T-helper 1 cell treated with Interleukin-12 subunit alpha and Interleukin-12 subunit beta and Interleukin-4 antibody, amounts not matched to agents 30 μg/mL and 1 μg/mL, for 36 hours (primary cell): Measurements from ENCODE around the gene SKAP1.
"Not testable (repeated sequence)": the region's sequence is repeated elsewhere in the genome, so short reads cannot be mapped to it uniquely, and the experiment has no call there.

ENCODE experiments used
- H3K27ac Mint-ChIP-seq: one replicate; pipeline ENCODE4 v1.8.0; 2021; ENCODE audit warnings: mild to moderate bottlenecking, mixed read lengths
- H3K27me3 Mint-ChIP-seq: one replicate; pipeline ENCODE4 v1.8.0; 2021; ENCODE audit warnings: low read depth, mixed read lengths
- H3K36me3 Mint-ChIP-seq: one replicate; pipeline ENCODE4 v1.8.0; 2021; ENCODE audit warnings: low read depth, mixed read lengths
- H3K4me1 Mint-ChIP-seq: one replicate; pipeline ENCODE4 v1.8.0; 2021; ENCODE audit warnings: low read depth, mixed read lengths
- H3K4me3 Mint-ChIP-seq: one replicate; pipeline ENCODE4 v1.8.0; 2021; ENCODE audit warnings: mild to moderate bottlenecking, moderate library complexity, mixed read lengths
- H3K9me3 Mint-ChIP-seq: one replicate; pipeline ENCODE4 v1.8.0; 2021; ENCODE audit warnings: mixed read lengths

The SKAP1 gene

DNA sequence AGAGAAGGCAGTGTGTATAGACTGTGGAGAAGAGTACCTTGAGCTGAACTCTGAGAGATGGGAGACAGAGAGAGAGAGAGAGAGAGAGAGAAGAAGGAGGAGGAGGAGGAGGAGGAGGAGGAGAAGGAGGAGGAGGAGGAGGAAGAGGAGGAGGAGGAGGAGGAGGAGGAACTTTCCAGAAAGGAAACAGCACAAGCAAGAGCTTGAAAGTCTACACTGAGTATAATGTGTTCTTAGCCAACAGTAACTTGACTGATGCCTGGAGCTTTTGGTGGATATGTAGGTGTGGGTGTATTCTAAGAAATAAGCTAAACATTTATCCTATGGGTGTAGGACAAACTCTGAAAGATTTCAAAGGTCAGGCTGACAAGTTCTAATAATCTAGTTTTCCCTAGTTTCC, 206.1 kb downstream of the SKAP1 start:
- Mint-ChIP-seq H3K27me3 (no peaks in the 10 kb centered on the region), H3K36me3 (peaks cover 2% of the 10 kb centered on the region), H3K27ac (no peak overlapping the region), H3K4me1 (peaks cover 18% of the 10 kb centered on the region), H3K9me3 (no peaks in the 10 kb centered on the region), H3K4me3 (no peak overlapping the region)

DNA sequence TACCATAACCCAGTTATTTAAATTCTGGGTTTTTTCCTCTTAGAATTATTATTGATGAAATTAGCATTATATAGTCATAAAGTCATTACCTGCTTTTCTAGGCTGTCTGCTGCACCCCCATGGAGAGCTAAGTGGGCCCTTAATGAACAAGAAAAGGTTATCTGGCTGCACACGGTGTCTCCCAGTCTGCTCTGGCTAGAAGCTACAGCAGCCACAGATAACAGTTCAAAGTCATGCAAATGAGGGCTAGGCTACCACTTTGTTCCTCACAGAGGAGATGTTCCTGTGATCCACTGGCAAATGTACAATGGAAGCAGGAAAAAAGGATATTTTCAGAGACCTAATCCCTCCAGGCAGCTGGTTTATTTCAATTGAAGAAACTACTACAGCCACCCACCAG, 210.4 kb downstream of the SKAP1 start:
- Mint-ChIP-seq H3K9me3 (no peaks in the 10 kb centered on the region), H3K36me3 (peaks cover 6% of the 10 kb centered on the region), H3K27ac (no peak overlapping the region), H3K4me3 (no peak overlapping the region), H3K4me1 (peaks cover 6% of the 10 kb centered on the region), H3K27me3 (no peaks in the 10 kb centered on the region)

DNA sequence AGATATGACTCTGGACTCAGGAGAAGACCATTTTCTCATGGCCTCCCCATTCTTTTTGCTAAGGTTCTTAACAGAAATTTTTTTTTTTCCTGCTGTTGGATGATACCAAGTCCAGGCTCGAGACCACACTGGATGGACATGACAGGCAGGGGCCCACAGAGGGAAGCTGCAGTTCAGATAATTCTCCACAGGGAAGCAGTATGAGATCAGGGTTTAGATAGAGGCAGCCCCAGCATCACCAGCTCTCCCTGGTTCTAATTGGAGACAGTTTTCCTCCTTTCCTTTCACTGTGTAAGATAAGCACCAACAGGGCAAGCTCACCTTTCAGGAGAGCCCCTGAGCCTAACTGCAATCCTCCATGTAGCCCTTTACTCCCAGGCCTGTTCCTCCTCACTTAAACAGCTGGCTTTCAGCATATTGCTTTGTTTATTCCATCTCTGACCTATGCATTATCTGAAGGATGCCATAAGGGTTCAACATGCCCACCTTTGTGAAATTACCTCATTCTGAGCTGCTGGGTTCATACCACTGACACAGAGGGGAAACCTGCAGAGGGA, 214.4 kb downstream of the SKAP1 start:
- Mint-ChIP-seq H3K9me3 (no peaks in the 10 kb centered on the region), H3K36me3 (peaks cover 9% of the 10 kb centered on the region), H3K27me3 (no peaks in the 10 kb centered on the region)

DNA sequence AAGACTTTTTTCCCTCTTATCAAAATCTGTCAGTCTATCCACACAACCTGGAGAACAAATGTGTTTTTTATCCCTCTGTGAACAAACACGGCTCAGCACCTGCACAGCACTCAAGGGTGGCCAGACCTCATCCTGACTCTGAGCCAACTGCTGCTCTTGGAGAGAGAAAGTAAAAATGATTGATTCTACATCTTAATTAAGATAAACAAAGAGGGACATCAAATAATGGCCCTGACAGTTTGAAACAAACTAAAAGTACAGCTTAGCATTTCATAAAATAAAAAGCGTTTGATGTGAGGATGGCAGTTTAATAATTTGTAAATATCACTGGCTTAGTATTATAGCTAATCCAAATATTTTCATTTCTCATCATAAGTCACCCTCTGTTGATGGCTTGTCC, 216.2 kb downstream of the SKAP1 start:
- Mint-ChIP-seq H3K9me3 (no peaks in the 10 kb centered on the region), H3K36me3 (peaks cover 9% of the 10 kb centered on the region), H3K27me3 (no peaks in the 10 kb centered on the region), H3K4me1 (no peaks in the 10 kb centered on the region), H3K4me3 (no peak overlapping the region), H3K27ac (no peak overlapping the region)

More for the DNA sequence above, 214.4 kb downstream of the SKAP1 start:
- no peak overlapping the region for H3K27ac Mint-ChIP-seq
- no peak overlapping the region for H3K4me3 Mint-ChIP-seq
- no peaks in the 10 kb centered on the region for H3K4me1 Mint-ChIP-seq

DNA sequence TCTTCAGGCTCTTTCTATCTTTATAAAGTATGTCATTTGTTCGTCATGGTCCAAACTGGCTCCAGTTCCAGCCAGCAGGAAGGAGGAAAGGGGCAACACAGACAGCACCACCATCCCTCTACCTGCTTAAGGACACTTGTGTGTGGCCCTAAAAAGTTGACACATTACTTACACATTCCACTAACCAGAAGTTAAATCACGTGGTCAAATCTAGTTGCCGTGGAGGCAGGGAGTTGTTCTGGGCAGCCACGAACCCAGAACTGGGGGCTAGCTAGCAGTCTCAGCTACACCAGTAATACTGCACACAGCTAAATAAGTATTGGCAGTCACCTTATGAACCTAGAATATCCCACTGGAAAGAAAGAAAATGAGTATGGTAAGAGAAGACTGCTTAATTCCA, 218.2 kb downstream of the SKAP1 start:
- H3K27me3 Mint-ChIP-seq: no peaks in the 10 kb centered on the region
- H3K27ac Mint-ChIP-seq: no peak overlapping the region
- peaks cover 3% of the 10 kb centered on the region for H3K36me3 Mint-ChIP-seq
- H3K4me1 Mint-ChIP-seq: no peaks in the 10 kb centered on the region
- H3K4me3 Mint-ChIP-seq: no peak overlapping the region
- no peaks in the 10 kb centered on the region for H3K9me3 Mint-ChIP-seq

DNA sequence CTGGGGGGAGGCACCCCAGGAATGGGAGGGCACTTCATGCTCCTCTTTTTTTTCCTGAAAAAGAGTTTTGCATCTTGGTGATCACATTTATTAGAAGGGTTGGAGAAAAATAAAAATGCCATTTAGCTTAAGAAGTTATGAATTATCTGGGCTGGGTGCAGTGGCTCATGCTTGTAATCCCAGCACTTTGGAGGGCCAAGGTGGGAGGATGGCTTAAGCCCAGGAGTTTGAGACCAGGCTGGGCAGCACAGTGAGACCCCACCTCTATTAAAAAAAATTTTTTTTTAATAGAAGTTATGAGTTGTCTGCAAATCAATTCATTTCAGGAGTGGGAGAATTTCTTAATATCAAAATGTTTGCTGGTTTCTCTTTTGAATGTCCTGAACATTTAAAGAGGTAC, 219.0 kb downstream of the SKAP1 start:
- no peak overlapping the region for H3K4me3 Mint-ChIP-seq
- H3K9me3 Mint-ChIP-seq: no peaks in the 10 kb centered on the region
- no peak overlapping the region for H3K27ac Mint-ChIP-seq
- H3K36me3 Mint-ChIP-seq: peaks cover 3% of the 10 kb centered on the region
- H3K27me3 Mint-ChIP-seq: no peaks in the 10 kb centered on the region
- no peaks in the 10 kb centered on the region for H3K4me1 Mint-ChIP-seq

DNA sequence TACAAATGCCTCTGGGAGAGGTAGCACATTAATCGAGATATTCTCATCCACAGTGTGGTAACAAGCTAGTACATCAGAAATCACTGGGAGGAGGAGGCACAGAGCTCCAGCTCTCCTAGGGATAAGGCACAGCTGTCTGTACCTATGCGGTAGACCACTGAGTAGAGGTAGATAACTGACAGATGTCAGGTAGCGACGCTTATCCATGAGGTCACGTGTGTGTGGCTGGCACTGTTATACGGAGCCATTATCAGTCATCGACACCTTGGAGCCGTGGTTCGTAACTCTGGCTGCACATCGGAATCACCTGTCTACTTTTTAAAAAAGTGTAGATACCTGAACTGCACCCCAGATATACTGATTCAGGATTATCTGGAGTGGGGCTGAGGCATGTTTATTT, 220.0 kb downstream of the SKAP1 start:
- Mint-ChIP-seq H3K4me3 (no peak overlapping the region), H3K4me1 (peaks cover 2% of the 10 kb centered on the region), H3K9me3 (no peaks in the 10 kb centered on the region), H3K36me3 (peaks cover 6% of the 10 kb centered on the region), H3K27me3 (no peaks in the 10 kb centered on the region), H3K27ac (no peak overlapping the region)

DNA sequence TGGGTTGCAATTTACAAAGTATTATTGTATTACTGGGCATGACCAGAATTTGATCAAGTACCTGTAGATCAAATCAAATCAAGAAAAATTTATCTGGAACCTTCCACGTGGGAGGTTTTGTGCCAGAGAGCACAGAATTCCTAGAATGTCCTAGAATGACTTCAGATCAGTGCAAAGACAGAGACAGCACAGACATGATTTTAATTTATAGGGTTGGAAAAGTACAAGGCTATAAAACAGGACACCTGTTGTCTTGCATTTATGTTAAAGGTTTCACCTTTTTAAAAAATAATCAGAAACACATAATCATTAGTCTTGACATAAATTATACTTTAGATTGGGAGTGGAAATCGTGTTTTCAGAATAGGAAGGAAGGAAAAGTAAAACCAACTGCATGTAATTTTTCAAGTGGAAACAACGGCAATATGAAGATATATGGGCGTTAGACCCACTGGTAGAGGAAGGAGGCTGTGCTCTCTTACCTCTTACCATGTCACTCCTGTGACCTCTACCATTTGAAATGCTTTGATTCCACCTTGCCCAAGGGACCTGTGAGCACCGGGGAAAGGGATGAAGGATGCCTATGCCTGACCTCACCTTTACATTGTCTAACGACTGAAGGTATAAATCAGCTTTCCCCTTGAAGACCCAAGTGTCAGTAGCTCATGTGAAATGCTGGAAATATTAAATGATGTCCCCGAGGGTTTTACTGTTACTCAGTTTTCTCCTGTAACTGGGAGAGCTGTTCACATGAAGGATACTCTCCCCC, 222.1 kb downstream of the SKAP1 start:
- Mint-ChIP-seq H3K4me1 (peaks cover 2% of the 10 kb centered on the region), H3K27ac (no peak overlapping the region), H3K27me3 (no peaks in the 10 kb centered on the region), H3K9me3 (no peaks in the 10 kb centered on the region), H3K36me3 (peaks cover 3% of the 10 kb centered on the region), H3K4me3 (no peak overlapping the region)

DNA sequence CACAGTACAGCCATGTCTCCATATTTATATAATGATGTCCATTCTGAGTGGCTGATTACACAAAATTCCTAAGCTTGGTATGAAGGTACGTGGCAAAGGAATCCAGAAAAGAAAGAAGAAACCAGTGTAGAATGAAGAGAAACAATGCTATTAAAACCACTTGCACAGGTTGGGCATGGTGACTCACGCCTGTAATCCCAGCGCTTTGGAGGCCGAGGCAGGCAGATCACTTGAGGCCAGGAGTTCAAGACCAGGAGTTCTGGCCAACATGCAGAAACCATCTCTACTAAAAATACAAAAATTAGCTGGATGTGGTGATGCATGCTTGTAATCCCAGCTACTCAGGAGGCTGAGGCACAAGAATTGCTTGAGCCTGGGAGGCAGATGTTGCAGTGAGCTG, 223.0 kb downstream of the SKAP1 start:
- H3K4me1 Mint-ChIP-seq, H3K9me3 Mint-ChIP-seq, H3K36me3 Mint-ChIP-seq, H3K4me3 Mint-ChIP-seq, H3K27ac Mint-ChIP-seq, H3K27me3 Mint-ChIP-seq: not testable (repeated sequence)

DNA sequence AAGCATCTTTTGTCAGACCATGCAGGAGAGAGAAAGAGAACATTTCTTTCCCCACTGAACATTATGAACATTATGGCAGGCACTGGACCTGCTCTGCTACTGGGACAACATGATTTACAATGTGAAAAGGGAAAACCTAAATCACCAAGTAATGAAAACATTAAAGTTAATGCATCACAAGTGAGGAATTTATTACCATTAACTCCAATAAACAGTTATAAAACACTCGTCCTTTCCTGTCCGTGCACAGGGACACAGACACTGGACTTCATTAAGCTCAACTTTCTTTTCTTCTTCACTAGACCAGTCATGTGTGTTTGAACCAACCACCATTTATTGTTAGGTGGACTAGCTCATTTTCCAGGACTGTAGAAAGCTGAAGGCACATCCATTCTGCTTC, 227.1 kb downstream of the SKAP1 start:
- H3K27me3 Mint-ChIP-seq: no peaks in the 10 kb centered on the region
- no peak overlapping the region for H3K27ac Mint-ChIP-seq
- no peak overlapping the region for H3K4me3 Mint-ChIP-seq
- peaks cover 13% of the 10 kb centered on the region for H3K36me3 Mint-ChIP-seq
- H3K4me1 Mint-ChIP-seq: peaks cover 20% of the 10 kb centered on the region
- no peaks in the 10 kb centered on the region for H3K9me3 Mint-ChIP-seq

DNA sequence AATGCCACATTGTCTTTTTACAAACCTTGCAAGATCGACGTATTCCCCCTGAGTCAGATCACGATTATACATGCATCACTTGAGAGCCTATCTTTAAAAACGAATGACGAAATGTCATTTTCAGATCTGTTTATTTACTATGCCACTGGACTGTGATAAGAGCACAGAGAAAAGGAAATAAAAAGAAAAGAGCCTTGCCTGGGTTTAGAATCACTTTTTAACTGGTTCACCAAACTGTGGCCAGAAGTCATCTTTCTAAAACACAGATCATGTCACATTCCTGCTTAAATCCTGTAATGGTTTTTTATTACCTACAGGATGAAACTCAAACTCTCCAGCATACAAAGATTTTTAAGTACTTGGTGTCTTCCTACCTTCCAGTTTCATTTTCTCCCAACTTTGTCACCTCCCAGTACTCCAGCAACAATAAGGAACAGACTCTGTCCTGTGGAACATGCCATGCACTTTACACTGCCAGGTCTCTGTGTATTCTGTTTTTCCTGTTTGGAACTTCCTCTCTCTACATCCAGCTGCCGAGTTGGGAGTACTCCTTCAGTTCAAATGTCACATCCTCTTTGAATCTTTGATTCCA, 231.0 kb downstream of the SKAP1 start:
- H3K27ac Mint-ChIP-seq: no peak overlapping the region
- H3K4me3 Mint-ChIP-seq: no peak overlapping the region
- peaks cover 25% of the 10 kb centered on the region for H3K36me3 Mint-ChIP-seq
- no peaks in the 10 kb centered on the region for H3K9me3 Mint-ChIP-seq
- H3K4me1 Mint-ChIP-seq: peaks cover 37% of the 10 kb centered on the region
- H3K27me3 Mint-ChIP-seq: no peaks in the 10 kb centered on the region

DNA sequence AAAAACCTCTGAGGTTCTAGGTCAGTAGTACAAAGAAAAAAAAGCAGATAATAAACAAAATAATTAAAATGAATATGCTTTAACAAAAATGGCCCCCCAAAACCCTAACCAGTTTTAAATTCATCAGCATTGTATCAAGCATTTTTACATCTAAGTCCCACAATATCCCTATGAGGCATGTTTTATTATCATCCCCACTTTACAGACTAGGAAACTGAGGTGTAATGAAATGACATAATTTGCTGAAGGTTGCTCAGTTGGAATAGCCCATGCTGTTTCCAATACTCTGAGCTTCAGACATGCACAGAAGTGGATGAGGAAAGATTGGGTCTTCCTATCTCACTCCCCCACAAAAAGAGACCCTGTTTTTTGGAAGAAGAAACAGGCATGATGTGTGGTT, 234.1 kb downstream of the SKAP1 start:
- peaks cover 49% of the 10 kb centered on the region for H3K4me1 Mint-ChIP-seq
- no peak overlapping the region for H3K4me3 Mint-ChIP-seq
- no peaks in the 10 kb centered on the region for H3K9me3 Mint-ChIP-seq
- H3K27me3 Mint-ChIP-seq: no peaks in the 10 kb centered on the region
- no peak overlapping the region for H3K27ac Mint-ChIP-seq
- peaks cover 38% of the 10 kb centered on the region for H3K36me3 Mint-ChIP-seq

DNA sequence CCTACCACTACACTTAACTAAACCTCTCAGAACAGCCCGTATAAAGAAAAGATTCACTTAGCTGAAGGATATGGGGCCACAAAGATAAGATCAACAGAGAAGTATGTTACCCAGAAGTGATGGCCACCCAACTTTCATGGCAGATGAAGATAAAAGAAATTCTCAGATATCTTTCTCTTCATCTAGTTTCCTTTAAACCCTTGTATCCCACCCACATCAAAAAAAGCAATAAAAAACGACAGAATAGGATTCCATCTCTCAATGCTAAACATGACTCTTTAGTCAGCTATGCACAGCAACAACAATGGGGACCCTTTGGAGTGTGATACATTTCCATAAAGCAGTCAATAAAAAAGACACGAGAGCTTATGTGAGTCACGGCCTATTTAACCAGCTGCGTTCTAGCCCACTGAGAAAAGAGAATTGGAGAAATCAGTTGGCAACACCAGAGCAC, 235.9 kb downstream of the SKAP1 start:
- H3K4me3 Mint-ChIP-seq: peak overlapping the region; percentile 45
- no peaks in the 10 kb centered on the region for H3K9me3 Mint-ChIP-seq
- peaks cover 39% of the 10 kb centered on the region for H3K4me1 Mint-ChIP-seq
- H3K36me3 Mint-ChIP-seq: peaks cover 31% of the 10 kb centered on the region
- H3K27ac Mint-ChIP-seq: peak overlapping the region; percentile 14
- H3K27me3 Mint-ChIP-seq: no peaks in the 10 kb centered on the region

DNA sequence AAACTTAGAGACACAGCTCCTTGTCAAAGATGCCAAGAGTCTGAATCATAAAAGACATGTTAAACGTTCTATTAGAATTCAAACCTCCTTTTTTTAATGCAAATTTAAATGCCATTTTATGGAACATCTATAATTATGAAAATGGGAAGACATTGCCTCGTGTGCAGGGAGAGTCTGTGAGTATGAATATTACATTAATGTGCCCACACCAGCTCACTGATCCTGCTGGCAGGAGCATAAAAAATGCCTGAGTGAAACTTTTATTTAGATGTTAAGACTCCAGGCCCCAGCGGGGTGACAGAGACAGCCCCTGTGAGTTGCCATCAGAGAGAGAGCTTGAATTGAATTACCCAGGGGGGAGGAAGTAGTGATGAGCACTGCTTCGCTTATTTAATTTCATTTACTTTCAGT, 237.7 kb downstream of the SKAP1 start:
- Mint-ChIP-seq H3K9me3 (no peaks in the 10 kb centered on the region), H3K27ac (no peak overlapping the region), H3K27me3 (no peaks in the 10 kb centered on the region), H3K4me3 (no peak overlapping the region), H3K36me3 (peaks cover 41% of the 10 kb centered on the region), H3K4me1 (peaks cover 31% of the 10 kb centered on the region)

DNA sequence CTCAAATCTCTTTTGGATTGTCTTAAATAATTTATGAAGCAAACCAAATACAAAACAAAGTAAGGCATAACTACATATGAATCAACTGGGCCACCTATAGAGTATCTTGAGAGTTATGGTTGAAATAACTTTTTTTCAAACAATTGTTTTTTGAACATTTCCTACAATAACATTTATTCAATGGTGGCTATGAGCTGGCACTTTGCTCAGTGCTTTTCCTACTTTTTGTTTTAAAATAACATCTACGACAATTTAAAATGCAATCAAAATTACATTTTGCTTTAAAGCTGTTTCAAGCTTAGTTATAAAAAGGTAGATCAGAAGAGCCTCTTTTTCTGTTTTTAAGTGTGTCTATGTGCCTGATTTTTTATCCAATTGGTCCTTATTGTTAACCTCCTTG, 238.7 kb downstream of the SKAP1 start:
- Mint-ChIP-seq H3K27me3 (no peaks in the 10 kb centered on the region), H3K27ac (no peak overlapping the region), H3K36me3 (peaks cover 45% of the 10 kb centered on the region), H3K4me3 (no peak overlapping the region), H3K9me3 (no peaks in the 10 kb centered on the region), H3K4me1 (peaks cover 28% of the 10 kb centered on the region)
